Measurements from ENCODE around the gene PIP5K1B. TPM values are rescaled to one million over a fixed set of nuclear protein-coding genes. Genes with fewer than 3 reads are reported as not detected.
"Not testable (repeated sequence)": the region's sequence is repeated elsewhere in the genome, so short reads cannot be mapped to it uniquely, and the experiment has no call there.

PIP5K1B gene
- total RNA-seq, 1 experiment from 2014 or later = 2.5 TPM

- no peak overlapping the region for H2BK5ac ChIP-seq (ENCODE audit: insufficient read length, low read length)
- no peaks in the 10 kb centered on the region for H3K9me3 ChIP-seq (ENCODE audit: control insufficient read depth, low read depth, low read length)
- no peak overlapping the region for H3K23ac ChIP-seq (ENCODE audit: insufficient read length, low read depth, low read length)
- H3K9ac ChIP-seq (ENCODE audit: extremely low read depth, insufficient read length, low read length) = no peak overlapping the region
- H2BK20ac ChIP-seq (ENCODE audit: low read depth, low read length, poor library complexity, severe bottlenecking) = no peak overlapping the region
- H2BK12ac ChIP-seq (ENCODE audit: insufficient read length, low read depth, low read length) = no peak overlapping the region
- no peak overlapping the region for H4K8ac ChIP-seq (replicated peaks; ENCODE audit: insufficient read length, low read depth, low read length)
- no peak overlapping the region for H3K4me2 ChIP-seq (ENCODE audit: insufficient read depth, insufficient read length, low read length)
- Mint-ChIP-seq H3K36me3 (ENCODE audit: insufficient read depth in 1 of 3, low read depth in 3 of 3) (no peaks in the 10 kb centered on the region), H3K27me3 (ENCODE audit: low read depth) (peaks cover 66% of the 10 kb centered on the region), H3K27ac (no peak overlapping the region), H3K4me3 (no peak overlapping the region), H3K4me1 (peaks cover 2 to 5% of the 10 kb centered on the region in 2 experiments), H3K9me3 (no peaks in the 10 kb centered on the region; a peak in 1 of 5 replicates)
- no peak overlapping the region for H2BK120ac ChIP-seq (ENCODE audit: low read depth, low read length, poor library complexity, severe bottlenecking)
- H3K18ac ChIP-seq (ENCODE audit: insufficient read length, low read depth, low read length) = no peak overlapping the region
- WGBS (ENCODE audit: extremely low coverage, insufficient read length, low lambda C conversion rate) = no CpG with 5 or more reads among the region's 6 CpGs
- no peaks in the 10 kb centered on the region for H3K79me1 ChIP-seq (ENCODE audit: insufficient read depth, low read depth, low read length, poor library complexity, severe bottlenecking)
- no peaks in the 10 kb centered on the region for H4K20me1 ChIP-seq (ENCODE audit: control insufficient read depth, insufficient read depth, insufficient read length)
- no peaks in the 10 kb centered on the region for H3K79me2 ChIP-seq (ENCODE audit: insufficient read depth, low read length)
- no peak overlapping the region for H4K91ac ChIP-seq (ENCODE audit: insufficient read length, low read depth, low read length)
- H2AK5ac ChIP-seq (ENCODE audit: insufficient read length, low read length) = no peak overlapping the region
- no peak overlapping the region for H3T11ph ChIP-seq (ENCODE audit: low read length)
- H2BK15ac ChIP-seq (ENCODE audit: low read depth, low read length) = no peak overlapping the region
- no peak overlapping the region for H3K4ac ChIP-seq (ENCODE audit: low read depth, low read length)
- no peak overlapping the region for H3K56ac ChIP-seq (ENCODE audit: insufficient read length, low read depth, low read length)
- H3K27ac ChIP-seq (ENCODE audit: insufficient read length, low read depth, low read length) = no peak overlapping the region
- H3K14ac ChIP-seq (ENCODE audit: insufficient read depth, low read length) = no peak overlapping the region
- no peaks in the 10 kb centered on the region for H3K23me2 ChIP-seq (ENCODE audit: insufficient read length, low read depth, low read length, poor library complexity, severe bottlenecking)
- no peak for DNase-seq
- no peaks in the 10 kb centered on the region for H3K4me1 ChIP-seq (ENCODE audit: insufficient read depth, low read length)
- H3K27me3 ChIP-seq (ENCODE audit: insufficient read depth, low read length) = peaks cover 2% of the 10 kb centered on the region; the same call in 1 of the 2 replicates
- TF ChIP-seq, protein P1, sequence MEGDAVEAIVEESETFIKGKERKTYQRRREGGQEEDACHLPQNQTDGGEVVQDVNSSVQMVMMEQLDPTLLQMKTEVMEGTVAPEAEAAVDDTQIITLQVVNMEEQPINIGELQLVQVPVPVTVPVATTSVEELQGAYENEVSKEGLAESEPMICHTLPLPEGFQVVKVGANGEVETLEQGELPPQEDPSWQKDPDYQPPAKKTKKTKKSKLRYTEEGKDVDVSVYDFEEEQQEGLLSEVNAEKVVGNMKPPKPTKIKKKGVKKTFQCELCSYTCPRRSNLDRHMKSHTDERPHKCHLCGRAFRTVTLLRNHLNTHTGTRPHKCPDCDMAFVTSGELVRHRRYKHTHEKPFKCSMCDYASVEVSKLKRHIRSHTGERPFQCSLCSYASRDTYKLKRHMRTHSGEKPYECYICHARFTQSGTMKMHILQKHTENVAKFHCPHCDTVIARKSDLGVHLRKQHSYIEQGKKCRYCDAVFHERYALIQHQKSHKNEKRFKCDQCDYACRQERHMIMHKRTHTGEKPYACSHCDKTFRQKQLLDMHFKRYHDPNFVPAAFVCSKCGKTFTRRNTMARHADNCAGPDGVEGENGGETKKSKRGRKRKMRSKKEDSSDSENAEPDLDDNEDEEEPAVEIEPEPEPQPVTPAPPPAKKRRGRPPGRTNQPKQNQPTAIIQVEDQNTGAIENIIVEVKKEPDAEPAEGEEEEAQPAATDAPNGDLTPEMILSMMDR (conservative IDR thresholded peaks at IDR 0.05) = no peak
- no peak overlapping the region for H4K5ac ChIP-seq (ENCODE audit: insufficient read length, low read depth, low read length)
- no peak overlapping the region for H2AFZ ChIP-seq (ENCODE audit: low read length)
Measured at GRCh38 chr9:68698943-68699509, 6.0 kb upstream of the PIP5K1B start.

DNA sequence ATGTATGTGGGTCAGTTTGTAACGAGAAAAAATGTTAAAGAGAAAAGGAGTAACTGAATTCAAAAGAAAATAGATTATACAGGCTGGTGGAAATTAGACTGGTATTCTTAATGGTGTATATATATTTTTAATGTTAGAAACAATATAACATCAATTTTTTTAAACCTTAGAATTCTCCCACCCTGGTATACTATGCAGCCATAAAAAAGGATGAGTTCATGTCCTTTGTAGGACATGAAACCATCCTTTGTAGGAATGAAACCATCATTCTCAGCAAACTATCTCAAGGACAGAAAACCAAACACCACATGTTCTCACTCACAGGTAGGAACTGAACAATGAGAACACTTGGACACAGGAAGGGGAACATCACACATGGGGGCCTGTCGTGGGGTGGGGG lies 5.4 kb upstream of the PIP5K1B start:
- H2AK5ac ChIP-seq (ENCODE audit: insufficient read length, low read length); H3K27ac ChIP-seq (ENCODE audit: insufficient read length, low read depth, low read length); H4K20me1 ChIP-seq (ENCODE audit: control insufficient read depth, insufficient read depth, insufficient read length); H3K79me2 ChIP-seq (ENCODE audit: insufficient read depth, low read length); H3K36me3 Mint-ChIP-seq (ENCODE audit: insufficient read depth in 1 of 3, low read depth in 3 of 3); H3K4ac ChIP-seq (ENCODE audit: low read depth, low read length); H4K5ac ChIP-seq (ENCODE audit: insufficient read length, low read depth, low read length); H4K8ac ChIP-seq (replicated peaks; ENCODE audit: insufficient read length, low read depth, low read length); H3K27me3 ChIP-seq (ENCODE audit: insufficient read depth, low read length); H3K4me1 ChIP-seq (ENCODE audit: insufficient read depth, low read length); DNase-seq; H2BK5ac ChIP-seq (ENCODE audit: insufficient read length, low read length); H3K9ac ChIP-seq (ENCODE audit: extremely low read depth, insufficient read length, low read length); H2BK120ac ChIP-seq (ENCODE audit: low read depth, low read length, poor library complexity, severe bottlenecking); H3K79me1 ChIP-seq (ENCODE audit: insufficient read depth, low read depth, low read length, poor library complexity, severe bottlenecking); H3T11ph ChIP-seq (ENCODE audit: low read length); H3K14ac ChIP-seq (ENCODE audit: insufficient read depth, low read length); H3K4me3 Mint-ChIP-seq; H3K9me3 ChIP-seq (ENCODE audit: control insufficient read depth, low read depth, low read length); H3K4me2 ChIP-seq (ENCODE audit: insufficient read depth, insufficient read length, low read length); H3K23me2 ChIP-seq (ENCODE audit: insufficient read length, low read depth, low read length, poor library complexity, severe bottlenecking); H4K91ac ChIP-seq (ENCODE audit: insufficient read length, low read depth, low read length); H2AFZ ChIP-seq (ENCODE audit: low read length); H3K9me3 Mint-ChIP-seq; H3K18ac ChIP-seq (ENCODE audit: insufficient read length, low read depth, low read length); H2BK20ac ChIP-seq (ENCODE audit: low read depth, low read length, poor library complexity, severe bottlenecking); H2BK12ac ChIP-seq (ENCODE audit: insufficient read length, low read depth, low read length); H3K23ac ChIP-seq (ENCODE audit: insufficient read length, low read depth, low read length); H2BK15ac ChIP-seq (ENCODE audit: low read depth, low read length); H3K56ac ChIP-seq (ENCODE audit: insufficient read length, low read depth, low read length); H3K27ac Mint-ChIP-seq: not testable (repeated sequence)
- H3K4me1 Mint-ChIP-seq = peaks cover 8 to 11% of the 10 kb centered on the region in 2 experiments
- WGBS (ENCODE audit: extremely low coverage, insufficient read length, low lambda C conversion rate) = no CpG with 5 or more reads among the region's 2 CpGs
- peaks cover 69% of the 10 kb centered on the region for H3K27me3 Mint-ChIP-seq (ENCODE audit: low read depth)
